K562 (cell line): ENCODE results near the gene ACER2. TPM values are rescaled to one million over a fixed set of nuclear protein-coding genes. Genes with fewer than 3 reads are reported as not detected.

ENCODE experiments used
- ATAC-seq: fragments of 200-7000 bp; cut with Tn5 transposase; 3 replicates; pipeline ENCODE4 v1.9.1; 2020; ENCODE audit warnings: moderate library complexity
- BruUV-seq: library from RNA; stranded (reverse); fragments of 400-500 nt; replicated peaks from 2 replicates; lab custom pipeline; 2021; lab: Mats Ljungman, UMichigan
- CTCF ChIA-PET: fragments of 300-600 bp; formaldehyde crosslinking; extraction: SDS; loops from one replicate; lab custom pipeline; 2021; ENCODE audit warnings: low intra/inter-chr PET ratio; lab: Yijun Ruan, JAX
- POLR2A ChIA-PET: fragments of 300-600, 350-650 bp; sonication (Branson Sonifier 250); formaldehyde crosslinking; extraction: SDS; loops from one replicate; lab custom pipeline; 2021; ENCODE audit warnings: antibody characterized with exemption, inconsistent platforms; lab: Yijun Ruan, JAX
- DNase-seq, 4 experiments: peaks; one replicate each; pipeline versions ENCODE4 v3.0.0 to v3.0.0-alpha.2; 2011 to 2018; ENCODE audit warnings: low spot score in 3 of 4, mixed read lengths in 3 of 4; ENCODE audit errors: extremely low read depth in 1 of 4
- FAIRE-seq: peaks from 2 replicates; lab custom pipeline; 2011; peaks lifted over from hg19 to GRCh38; lab: Jason Lieb, UNC
- H2AFZ ChIP-seq: 2 replicates; pipeline ENCODE4 v1.6.0; 2011; ENCODE audit warnings: low read depth, low read length, control low read depth, inconsistent platforms
- H3K27ac ChIP-seq: fragments of 200-600 bp; 3 replicates; pipeline ENCODE4 v1.8.0; 2011; ENCODE audit warnings: low read depth, mild to moderate bottlenecking, control low read depth, inconsistent platforms, low read length, moderate library complexity, mixed read lengths; ENCODE audit errors: extremely low read depth
- H3K27me3 ChIP-seq, 2 experiments: fragments of 300-600 bp in 1 of 2; 2 replicates in 1 of 2; 3 replicates in 1 of 2; pipeline versions ENCODE4 v1.6.0 to v1.8.0; 2011; ENCODE audit warnings: inconsistent platforms in 2 of 2, low read length in 2 of 2, mild to moderate bottlenecking in 1 of 2, mixed read lengths in 1 of 2, moderate library complexity in 1 of 2; ENCODE audit not compliant: control insufficient read depth in 2 of 2, insufficient read depth in 2 of 2
- H3K36me3 ChIP-seq: fragments of 300-600 bp; 3 replicates; pipeline ENCODE4 v1.8.0; 2011; ENCODE audit warnings: mild to moderate bottlenecking, low read length, inconsistent platforms; ENCODE audit not compliant: control insufficient read depth, insufficient read depth
- H3K4me1 ChIP-seq, 2 experiments: fragments of 200-600 bp in 1 of 2; replicated peaks in 1 of 2; 2 replicates in 1 of 2; 3 replicates in 1 of 2; pipeline versions ENCODE4 v1.5.1 to v1.8.0; 2011; ENCODE audit warnings: inconsistent platforms in 2 of 2, low read length in 2 of 2, mild to moderate bottlenecking in 1 of 2, mixed read lengths in 1 of 2, moderate library complexity in 1 of 2; ENCODE audit not compliant: control insufficient read depth in 2 of 2, insufficient read depth in 2 of 2
- H3K4me2 ChIP-seq: 2 replicates; pipeline ENCODE4 v1.6.1; 2011; ENCODE audit warnings: low read length, control low read depth, inconsistent platforms, mixed read lengths; ENCODE audit not compliant: insufficient read depth
- H3K4me3 ChIP-seq: fragments of 200-600 bp; sonication (generic), shearing (Covaris generic); 2 replicates; pipeline ENCODE4 v1.5.1; 2016; ENCODE audit warnings: control low read depth, inconsistent platforms
- H3K79me2 ChIP-seq: fragments of 200-600 bp; 3 replicates; pipeline ENCODE4 v1.8.0; 2011; ENCODE audit warnings: low read length, inconsistent platforms; ENCODE audit not compliant: control insufficient read depth, insufficient read depth
- H3K9ac ChIP-seq, 2 experiments: 2 replicates each; pipeline versions ENCODE4 v1.6.0 to v1.6.1; 2011; ENCODE audit warnings: low read depth in 2 of 2, low read length in 2 of 2, control low read depth in 1 of 2, inconsistent platforms in 1 of 2, mild to moderate bottlenecking in 1 of 2, mixed read lengths in 1 of 2; ENCODE audit not compliant: insufficient read depth in 1 of 2
- H3K9me1 ChIP-seq: one replicate; pipeline ENCODE4 v1.6.0; 2011; ENCODE audit warnings: inconsistent platforms, mild to moderate bottlenecking, low read length, moderate library complexity; ENCODE audit not compliant: control insufficient read depth, insufficient read depth
- H3K9me3 ChIP-seq: replicated peaks from 2 replicates; pipeline ENCODE4 v1.5.1; 2011; ENCODE audit warnings: low read depth, low read length, inconsistent platforms; ENCODE audit not compliant: control insufficient read depth, insufficient read depth
- H4K20me1 ChIP-seq: replicated peaks from 2 replicates; pipeline ENCODE4 v1.6.1; 2011; ENCODE audit warnings: low read length, inconsistent platforms, mixed read lengths; ENCODE audit not compliant: control insufficient read depth, insufficient read depth
- RBM25 ChIP-seq: fragments of 200-400 bp; formaldehyde crosslinking; IDR thresholded peaks from 2 replicates; pipeline ENCODE4 v1.6.1; 2018; ENCODE audit warnings: low read length, low read depth, moderate library complexity; ENCODE audit not compliant: severe bottlenecking
- ZBTB43 ChIP-seq: sonication (generic); formaldehyde crosslinking; IDR thresholded peaks from 2 replicates; pipeline ENCODE4 v1.8.0; 2023; ENCODE audit warnings: mild to moderate bottlenecking, missing genetic modification reagents
- ZFP30 ChIP-seq: fragments of 250-450 bp; sonication (Bioruptor Pico); IDR thresholded peaks from 2 replicates; pipeline ENCODE4 v1.8.0; 2022; ENCODE audit warnings: moderate library complexity, mild to moderate bottlenecking, inconsistent platforms, borderline replicate concordance
- WGBS: fragments of 100-300 bp; shearing (Covaris generic); methylation state at CpG from one replicate; pipeline ENCODE4 v1.1.6; 2016; ENCODE audit warnings: low coverage, mixed read lengths; ENCODE audit not compliant: insufficient coverage; ENCODE audit errors: missing lambda C conversion rate; 5-methylcytosine and 5-hydroxymethylcytosine counted together
- in situ Hi-C: fragments of 300-500 bp; cut with MboI; formaldehyde crosslinking; loops from 4 replicates; pipeline ENCODE4 v1.15.0; 2018; ENCODE audit warnings: inconsistent platforms, mixed read lengths
- intact Hi-C: fragments of 100-400 bp; cut with micrococcal nuclease; formaldehyde crosslinking; loops from 2 replicates; pipeline ENCODE4 v1.14.2; 2022
- polyA plus RNA-seq, 8 experiments: library from polyadenylated mRNA; depleted of rRNA in 4 of 8; stranded (reverse) in 5 of 8; unstranded in 3 of 8; fragments of >200 nt; fragmentation: Nextera tagmentation in 2 of 8; fragmentation: Illumina TruSeq in 1 of 8; extraction: Ambion mirVana in 2 of 8; extraction: Trizol in 1 of 8; gene quantifications; 2 replicates each; pipeline versions ENCODE4 v1.2.1 to v1.2.3, GENCODE V29; 2011 to 2014; ENCODE audit warnings: inconsistent platforms in 1 of 8, missing spikeins in 1 of 8
- total RNA-seq, 7 experiments: library from RNA; depleted of rRNA in 6 of 7; stranded (reverse); fragments of >200 nt in 6 of 7; fragmentation: Illumina TruSeq in 2 of 7; extraction: Trizol in 2 of 7; gene quantifications; 2 replicates each; pipeline versions ENCODE4 v1.2.1 to v1.2.3, GENCODE V29; 2011 to 2021; ENCODE audit warnings: low replicate concordance in 1 of 7

The ACER2 gene
- total and polyA plus RNA-seq, 9 of the 15 experiments (the other 6 are each of a cell fraction or from before 2014, with no cell fraction given) = 0.17 to 4.6 (median 3.0) TPM

GRCh38 chr9:19481121-19481870, 72.5 kb downstream of the ACER2 start:
- in situ Hi-C loops = loop anchor here (10.0 kb wide), 1 partner anchor 444 kb away; no protein-coding TSS in a partner anchor
- Histone ChIP-seq H3K36me3 (no peaks in the 10 kb centered on the region), H2AFZ (no peak overlapping the region), H3K9me1 (no peaks in the 10 kb centered on the region), H3K4me3 (no peak overlapping the region), H3K4me1 (no peaks in the 10 kb centered on the region), H3K27ac (no peak overlapping the region), H3K9me3 (no peaks in the 10 kb centered on the region), H3K9ac (no peak overlapping the region), H3K79me2 (no peaks in the 10 kb centered on the region), H3K4me2 (no peak overlapping the region), H4K20me1 (no peaks in the 10 kb centered on the region), H3K27me3 (no peaks in the 10 kb centered on the region)
- POLR2A ChIA-PET = no interaction called here
- no peak for TF ChIP-seq ZFP30
- ATAC-seq (no peak), DNase-seq (no peak), FAIRE-seq (no peak)
- intact Hi-C loops = no loop called here
- CTCF ChIA-PET = no interaction called here
- BruUV-seq = no TSS peak
- 2% methylated on average over 10 of the region's 10 CpGs for WGBS

- DNase-seq (no peak), FAIRE-seq (no peak), ATAC-seq (no peak)
- WGBS = 6% methylated on average over 6 of the region's 9 CpGs
- no TSS peak for BruUV-seq
- H3K79me2 ChIP-seq = no peaks in the 10 kb centered on the region
- in situ Hi-C loops (loop anchor here (10.0 kb wide), 1 partner anchor 443 kb away; no protein-coding TSS in a partner anchor), intact Hi-C loops (no loop called here)
- ChIA-PET CTCF (no interaction called here), POLR2A (no interaction called here)
- no peak overlapping the region for H3K9ac ChIP-seq
- no peaks in the 10 kb centered on the region for H3K9me3 ChIP-seq
- H3K27ac ChIP-seq = no peak overlapping the region
- no peaks in the 10 kb centered on the region for H3K36me3 ChIP-seq
- TF ChIP-seq ZBTB43 (CRISPR knock-in tag) = no peak
- no peak for TF ChIP-seq RBM25
- no peak overlapping the region for H2AFZ ChIP-seq
- no peak overlapping the region for H3K4me2 ChIP-seq
- H3K4me1 ChIP-seq = no peaks in the 10 kb centered on the region
- H3K9me1 ChIP-seq = no peaks in the 10 kb centered on the region
- no peaks in the 10 kb centered on the region for H4K20me1 ChIP-seq
- no peak overlapping the region for H3K4me3 ChIP-seq
- no peaks in the 10 kb centered on the region for H3K27me3 ChIP-seq
Measured at GRCh38 chr9:19481971-19482404, 73.2 kb downstream of the ACER2 start.
